Measurements from ENCODE around the gene STAB2.

- no peak for TF ChIP-seq EZH2phosphoT487 (IDR thresholded peaks at IDR 0.05; ENCODE audit: low read length)
- TF ChIP-seq CTCF (IDR thresholded peaks at IDR 0.05; ENCODE audit: low read length) = no peak
These were observed 170.2 kb downstream of the STAB2 start for GRCh38 chr12:103757248-103757647.
